Limb (tissue), 2 donors: Measurements from ENCODE around the gene DAPK3.
"Not testable (repeated sequence)": the region's sequence is repeated elsewhere in the genome, so short reads cannot be mapped to it uniquely, and the experiment has no call there.

ENCODE experiments used
- DNase-seq, 2 donors: peaks; one replicate each; pipeline ENCODE4 v3.0.0-alpha.2; 2016; ENCODE audit errors: extremely low spot score in 2 of 2

Gene DAPK3

DNA sequence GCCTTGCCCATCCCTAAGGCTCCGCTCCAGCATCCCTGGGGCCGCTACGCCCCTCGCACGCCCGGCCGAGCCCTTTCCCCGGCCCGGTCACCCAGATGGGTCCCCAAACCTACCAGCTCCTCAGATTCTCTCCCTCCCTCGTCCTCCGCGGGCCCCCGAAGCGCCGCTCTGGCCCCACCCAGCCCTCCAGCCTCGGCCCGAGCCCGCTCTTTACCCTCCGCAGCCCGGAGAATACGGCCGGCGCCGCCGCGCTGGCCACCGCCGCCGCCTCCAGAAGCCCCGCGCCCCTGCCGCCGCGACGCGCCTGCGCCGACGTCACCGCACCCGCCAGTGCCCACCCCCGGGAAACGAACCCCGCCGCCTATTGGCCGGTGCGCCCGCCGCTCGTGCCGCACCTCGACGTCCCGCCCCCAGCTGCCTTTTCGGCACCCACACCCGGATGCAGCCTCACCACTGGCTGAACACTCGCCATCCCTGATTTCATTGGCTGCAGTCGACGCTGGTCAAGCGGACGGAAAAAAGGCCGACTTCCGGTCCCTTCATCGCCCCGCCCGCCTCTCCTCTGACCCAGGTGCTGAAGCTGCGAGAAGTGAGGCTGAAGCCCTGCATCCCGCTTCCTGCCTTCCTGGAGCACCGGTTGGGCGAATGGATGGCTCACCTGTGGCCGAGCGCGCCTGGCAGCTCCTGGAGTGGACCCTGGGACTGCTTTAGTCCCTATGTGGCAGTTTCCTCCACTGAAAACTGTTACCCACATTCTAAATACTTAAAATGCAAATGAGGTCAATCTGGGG is at the start of gene DAPK3:
Gene DAPK3 (minus strand): TSS at position 292 of the 791 bp plus-strand sequence. CDS start 1,364 bp downstream, outside the sequence.
- peak; percentile 97 to 99 for DNase-seq

DNA sequence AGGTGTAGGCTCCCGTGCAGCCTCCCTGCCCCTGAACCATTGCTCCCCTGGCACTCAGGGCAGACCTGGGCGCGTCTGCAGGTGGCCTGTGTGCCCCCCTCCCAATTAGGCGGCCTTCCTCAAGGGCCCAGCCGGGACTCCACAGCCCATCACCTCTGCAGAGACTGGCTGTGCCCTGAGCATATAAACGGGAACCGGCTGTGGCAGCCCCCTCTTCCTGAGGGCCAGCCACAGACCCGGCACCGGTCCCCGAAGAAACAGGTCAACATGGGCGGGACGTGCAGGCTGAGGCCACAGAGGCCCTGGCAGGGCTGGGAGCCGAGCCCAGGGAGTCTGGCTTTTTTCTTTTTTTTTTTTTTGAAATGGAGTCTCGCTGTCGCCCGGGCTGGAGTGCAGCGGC is 48.7 kb upstream of the DAPK3 start:
- DNase-seq, result no peak

DNA sequence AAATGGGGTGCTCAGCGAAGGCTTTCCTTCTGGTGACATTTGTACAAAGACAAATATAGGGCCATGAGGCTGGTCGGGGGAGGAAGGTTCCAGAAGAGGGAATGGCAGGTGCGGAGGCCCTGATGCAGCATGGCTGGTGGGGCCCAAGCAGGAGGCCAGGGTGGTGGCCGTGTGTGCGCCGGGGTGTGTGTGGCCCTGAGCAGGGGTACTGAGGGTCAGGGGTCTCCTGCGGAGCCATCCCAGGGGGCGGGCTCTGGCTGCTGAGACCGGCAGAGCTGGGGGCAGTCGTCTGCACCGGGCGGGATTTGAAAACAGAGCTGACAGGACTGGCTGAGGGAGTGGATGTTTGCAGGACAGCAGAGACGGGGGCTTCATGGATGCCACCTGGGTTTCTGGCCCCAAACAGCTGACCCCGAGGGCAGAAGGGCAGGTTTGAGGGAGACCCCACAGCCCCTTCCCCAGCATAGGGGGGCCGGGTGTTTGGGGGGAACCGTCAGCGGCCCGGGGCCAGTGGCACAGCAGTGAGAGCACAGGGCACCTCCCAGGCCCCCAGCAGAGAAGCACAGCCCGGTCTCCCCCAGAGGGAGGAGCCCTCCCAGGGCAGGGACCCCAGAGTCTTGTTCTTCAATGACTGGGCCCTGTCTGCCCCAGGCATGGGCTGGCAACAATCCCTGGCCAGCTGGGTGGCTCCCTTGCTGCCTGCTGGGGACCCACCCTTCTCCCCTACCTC is 48.0 kb upstream of the DAPK3 start:
- no peak for DNase-seq

DNA sequence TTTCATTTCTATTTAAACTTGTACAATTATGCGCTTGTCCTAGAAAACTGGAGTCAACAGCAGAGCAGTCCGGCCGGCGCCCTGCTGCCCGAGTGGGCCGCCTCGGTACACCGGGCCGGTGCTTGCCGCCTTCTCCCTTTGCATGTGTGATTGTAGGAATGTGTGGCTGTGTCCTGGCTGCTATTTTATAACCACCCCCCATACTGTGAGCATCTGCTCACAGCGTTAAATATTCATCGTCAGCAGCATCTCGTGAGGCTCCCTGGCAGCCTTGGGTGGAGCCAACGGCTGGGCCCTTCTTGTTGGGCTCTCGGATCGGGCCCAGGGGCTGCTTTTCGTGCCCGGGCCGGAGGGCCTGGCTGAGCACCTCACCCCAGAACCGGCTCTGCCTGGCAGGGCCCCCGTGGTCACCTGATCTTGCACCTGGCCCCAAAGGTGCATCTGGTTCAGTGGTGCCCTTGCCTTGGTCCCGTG is 47.3 kb upstream of the DAPK3 start:
- DNase-seq, result no peak

DNA sequence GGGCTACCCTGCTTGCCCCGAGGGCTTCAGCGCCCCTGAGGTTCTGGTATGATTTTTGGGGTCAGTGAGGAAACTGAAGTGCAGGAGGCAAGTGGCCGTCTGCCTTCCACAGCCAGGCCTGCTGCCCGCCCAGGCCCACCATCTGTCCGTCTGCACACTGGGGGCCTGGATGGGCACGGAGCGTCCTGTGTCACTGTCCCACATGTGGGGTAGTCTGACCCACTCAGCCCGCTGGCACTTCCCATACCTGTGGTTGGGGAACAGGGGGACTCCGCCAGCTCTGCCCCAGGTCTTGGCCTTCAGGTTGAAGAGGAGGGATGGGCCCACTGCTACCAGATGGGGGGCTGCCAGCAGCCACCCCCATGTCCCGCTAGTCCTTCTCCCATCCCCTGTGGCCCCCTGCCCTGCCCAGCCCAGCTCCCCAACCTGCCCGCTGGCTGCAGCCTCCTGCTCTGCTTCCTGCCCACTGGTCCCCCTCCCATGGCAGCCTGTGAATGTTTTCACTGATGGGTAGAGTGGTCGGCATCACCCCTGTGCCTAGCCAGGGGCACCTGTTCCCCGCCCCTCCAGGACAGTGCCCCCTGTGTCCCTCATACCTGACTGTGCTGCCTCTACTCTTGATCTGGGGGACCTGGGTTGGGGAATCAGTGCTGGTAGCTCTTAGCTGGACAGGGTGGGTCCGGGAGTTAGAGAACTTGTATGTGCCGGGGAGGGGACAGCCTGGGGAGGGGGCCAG is 46.2 kb upstream of the DAPK3 start:
- DNase-seq, result no peak

DNA sequence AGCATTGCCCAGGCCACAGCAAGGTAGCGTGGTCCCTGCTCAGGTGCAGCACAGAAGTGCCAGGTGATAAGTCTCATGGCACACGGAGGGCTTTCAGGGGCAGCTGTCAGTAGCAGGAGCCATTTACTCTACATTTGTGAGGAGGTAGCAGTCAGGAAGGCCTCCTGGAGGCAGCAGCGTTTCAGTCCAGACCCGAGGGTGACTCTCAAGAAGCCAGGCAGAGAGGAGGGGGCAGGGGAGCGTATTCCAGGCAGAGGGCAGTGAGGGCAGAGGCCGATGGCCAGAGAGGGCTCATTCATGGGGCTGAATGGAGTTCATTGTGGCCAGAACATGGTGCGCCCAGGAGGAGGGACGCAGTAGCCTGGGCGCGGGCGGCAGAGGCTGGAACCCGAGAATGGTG is 45.6 kb upstream of the DAPK3 start:
- DNase-seq, result peak in 1 of 2 donors; percentile 26

DNA sequence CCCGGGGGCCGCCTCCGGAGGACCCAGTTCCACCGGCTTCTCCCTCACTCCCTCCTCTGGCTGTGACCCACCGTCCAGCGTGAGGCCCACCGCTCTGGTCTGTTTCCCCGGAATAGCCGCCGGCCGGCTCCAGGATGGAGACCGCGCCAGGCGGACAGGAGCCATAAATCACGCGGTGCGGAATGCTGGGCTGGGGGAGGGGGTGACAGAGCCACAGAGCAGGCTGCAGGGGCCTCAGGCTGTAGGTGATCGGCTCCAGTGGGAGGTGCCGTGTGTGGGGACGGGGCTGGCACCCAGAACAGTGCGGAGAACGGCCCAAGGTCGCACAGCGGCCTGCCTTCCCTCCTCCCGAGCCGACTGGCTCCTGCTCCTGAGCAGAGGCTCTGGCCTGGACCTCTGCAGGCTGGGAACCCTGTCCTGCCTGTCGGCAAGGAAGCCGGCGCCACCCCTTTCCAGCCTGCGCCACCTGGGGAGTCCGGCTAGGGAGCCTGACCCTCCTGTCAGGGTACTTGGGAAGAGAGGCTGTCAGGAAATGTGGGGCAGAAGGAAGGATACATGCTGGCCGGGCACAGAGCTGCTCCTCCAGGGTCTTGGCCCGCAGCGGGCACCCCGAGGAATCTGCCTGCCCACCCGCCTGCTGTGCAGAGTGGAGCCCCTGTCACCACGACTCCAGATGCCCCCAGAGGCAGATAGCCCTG is 45.0 kb upstream of the DAPK3 start:
- peak; percentile 29 to 75 for DNase-seq

DNA sequence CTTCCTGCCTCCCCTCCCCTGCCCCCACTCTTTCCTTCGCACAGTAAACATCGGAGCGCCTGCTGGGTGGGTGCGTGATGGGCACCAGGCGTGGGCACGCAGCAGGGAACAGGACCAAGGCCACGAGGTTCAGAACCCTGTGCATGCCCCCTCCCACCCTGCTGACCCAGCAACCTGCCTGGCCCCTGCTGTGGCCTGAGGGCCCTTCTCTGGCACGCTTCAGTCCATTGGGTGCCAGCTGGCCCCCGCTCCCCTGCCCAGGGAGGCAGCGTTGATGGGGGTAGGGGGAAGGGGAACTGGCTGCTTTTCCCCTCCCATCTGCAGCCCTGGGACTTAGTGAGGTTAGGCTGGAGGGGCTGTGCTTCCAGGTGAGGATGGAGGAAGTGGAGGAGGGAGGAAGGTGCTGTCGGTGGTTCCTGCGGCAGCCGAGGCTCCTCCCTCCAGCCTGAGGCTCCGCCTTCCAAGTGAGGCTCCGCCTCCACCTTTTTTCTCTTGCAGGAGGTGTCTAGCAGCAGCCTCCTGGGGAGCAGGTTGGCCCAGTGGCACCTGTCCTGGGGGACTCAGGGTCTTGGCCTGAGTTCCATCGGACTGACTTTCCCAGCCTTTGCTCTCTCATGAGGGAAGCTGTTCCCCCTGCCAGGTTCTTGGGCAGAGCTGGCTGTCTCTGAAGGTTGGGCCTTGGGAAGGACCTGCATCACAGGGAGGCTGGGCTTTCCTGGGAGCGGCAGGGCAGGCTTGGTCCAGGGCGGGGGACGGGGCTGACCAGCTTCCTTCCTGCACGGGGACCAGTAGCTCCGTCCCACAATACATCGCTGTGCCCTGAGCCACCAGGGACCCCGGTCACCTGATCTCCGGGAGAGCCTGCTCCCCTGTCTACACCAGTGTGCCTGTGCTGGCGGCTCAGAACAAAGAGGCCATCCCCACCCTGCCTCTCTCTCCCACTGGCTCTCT is 43.9 kb upstream of the DAPK3 start:
- peak in 1 of 2 donors; percentile 50 for DNase-seq

DNA sequence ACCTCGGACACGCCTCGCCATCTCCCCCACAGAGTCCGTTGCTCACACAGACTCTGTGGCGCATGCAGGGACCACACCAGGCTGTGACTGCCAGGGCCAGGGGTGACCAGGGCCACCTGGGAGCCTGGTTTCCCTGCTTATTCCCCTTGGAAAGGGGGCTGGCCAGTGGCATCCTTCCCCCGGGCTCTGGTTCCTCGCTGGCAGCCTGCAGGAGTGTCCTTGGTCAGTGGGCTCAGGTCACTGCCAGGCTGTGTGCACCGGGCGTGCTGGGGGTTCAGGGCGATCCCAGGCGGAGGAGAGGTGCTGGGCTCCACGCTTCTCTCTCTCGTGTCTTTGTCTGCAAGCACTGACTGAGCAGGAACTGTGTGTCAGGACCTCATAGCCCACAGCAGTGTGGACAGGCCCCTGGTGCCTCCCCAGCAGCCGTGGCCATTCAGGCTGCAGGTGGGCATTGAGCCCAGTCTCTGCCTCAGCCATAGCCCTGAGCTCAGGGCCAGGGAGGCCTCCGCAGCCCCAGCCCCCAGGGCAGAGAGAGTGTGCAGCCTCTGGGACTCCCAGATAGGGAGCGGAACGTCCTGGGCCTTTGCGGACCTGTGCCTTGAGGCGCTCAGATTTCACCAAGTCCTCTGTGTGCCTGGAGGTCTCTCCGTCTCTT is 43.1 kb upstream of the DAPK3 start:
- peak in 1 of 2 donors; percentile 23 for DNase-seq

DNA sequence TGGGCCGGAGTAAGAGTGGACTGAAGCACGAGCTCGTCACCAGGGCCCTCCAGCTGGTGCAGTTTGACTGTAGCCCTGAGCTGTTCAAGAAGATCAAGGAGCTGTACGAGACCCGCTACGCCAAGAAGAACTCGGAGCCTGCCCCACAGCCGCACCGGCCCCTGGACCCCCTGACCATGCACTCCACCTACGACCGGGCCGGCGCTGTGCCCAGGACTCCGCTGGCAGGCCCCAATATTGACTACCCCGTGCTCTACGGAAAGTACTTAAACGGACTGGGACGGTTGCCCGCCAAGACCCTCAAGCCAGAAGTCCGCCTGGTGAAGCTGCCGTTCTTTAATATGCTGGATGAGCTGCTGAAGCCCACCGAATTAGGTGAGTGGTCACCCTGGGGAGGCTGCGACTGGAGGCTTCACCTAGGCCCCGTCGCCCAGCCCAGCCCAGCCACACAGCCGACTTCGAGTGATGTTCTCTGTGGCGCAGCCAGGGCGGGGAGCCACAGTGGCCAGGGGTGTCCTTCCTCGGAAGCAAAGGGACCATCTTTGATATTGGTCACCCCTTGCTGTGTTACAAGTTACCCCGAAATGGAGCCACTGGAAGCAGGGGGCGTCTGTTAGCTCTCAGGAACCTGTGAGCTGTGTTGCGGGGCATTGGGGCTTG is 42.2 kb upstream of the DAPK3 start:
- DNase-seq, result no peak

DNA sequence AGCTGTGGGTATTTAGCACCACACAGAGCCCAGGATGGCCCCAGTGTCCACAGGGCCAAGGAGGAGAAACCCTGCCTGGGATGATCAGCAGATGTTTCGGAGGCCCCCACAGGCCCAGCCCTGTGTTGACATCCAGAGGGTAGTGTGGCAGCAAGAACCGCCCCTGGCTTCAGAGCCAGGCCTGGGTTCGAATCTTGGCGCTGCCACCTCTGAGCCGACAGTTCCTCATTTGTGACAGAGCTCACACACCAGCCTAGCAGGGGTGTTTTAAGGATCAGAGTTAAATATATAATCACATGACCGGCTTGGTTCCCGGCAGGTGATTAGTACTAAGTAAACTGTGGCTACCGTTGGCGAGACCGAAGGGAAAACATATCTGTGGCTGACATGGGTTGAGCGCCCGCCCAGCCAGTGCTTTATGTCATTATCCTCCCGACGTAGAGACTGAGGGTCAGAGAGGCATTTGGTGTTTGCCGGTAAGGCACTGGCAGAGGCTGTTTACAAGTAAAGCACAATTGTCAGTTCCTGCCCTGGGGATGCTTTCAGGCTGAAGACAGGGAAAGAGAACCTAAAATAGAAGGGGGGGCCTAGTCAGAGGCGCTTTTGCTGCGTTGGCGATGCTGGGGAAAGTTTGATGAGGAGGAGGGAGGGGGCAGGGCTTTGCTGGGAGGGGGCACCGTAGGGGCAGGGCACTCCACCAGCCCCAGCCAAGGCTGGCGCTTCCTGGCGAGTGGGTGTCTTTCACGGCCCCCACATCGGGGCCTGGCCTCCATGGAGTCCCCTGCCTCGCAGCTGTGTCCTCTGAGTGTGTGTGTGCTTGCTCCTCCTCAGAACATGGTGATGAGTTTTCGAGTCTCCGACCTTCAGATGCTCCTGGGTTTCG is 41.4 kb upstream of the DAPK3 start:
- DNase-seq, result no peak

DNA sequence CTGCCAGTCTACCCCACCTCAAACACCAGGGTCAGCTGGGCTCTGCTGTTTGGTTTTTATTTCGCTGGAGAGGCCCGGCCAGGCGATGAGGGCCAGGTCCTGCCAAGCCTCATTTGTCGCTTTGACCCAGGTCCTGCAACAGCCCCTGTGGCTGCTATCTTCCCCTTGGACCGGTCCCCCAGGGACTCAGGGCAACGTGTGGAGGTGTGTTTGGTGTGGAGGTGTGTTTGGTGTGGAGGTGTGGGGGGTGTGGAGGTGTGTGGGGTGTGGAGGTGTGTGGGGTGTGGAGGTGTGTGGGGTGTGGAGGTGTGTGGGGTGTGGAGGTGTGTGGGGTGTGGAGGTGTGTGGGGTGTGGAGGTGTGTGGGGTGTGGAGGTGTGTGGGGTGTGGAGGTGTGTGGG is 40.5 kb upstream of the DAPK3 start:
- not testable (repeated sequence) for DNase-seq

DNA sequence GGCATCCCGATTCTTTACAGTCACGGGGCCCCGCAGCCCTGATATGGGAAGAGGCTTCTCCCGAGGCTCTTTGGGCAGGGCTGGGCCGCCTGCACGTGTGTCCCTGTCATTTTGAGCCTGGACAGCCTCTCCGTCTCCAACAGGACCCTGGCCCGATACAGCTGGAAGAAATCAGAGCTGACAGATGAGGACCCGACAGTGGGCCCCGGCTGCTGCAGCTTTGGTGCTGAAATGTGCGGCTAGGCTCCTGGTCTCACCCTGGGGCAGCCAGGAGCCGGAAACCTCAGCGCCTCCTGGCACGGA is 39.9 kb upstream of the DAPK3 start:
- peak in 1 of 2 donors; percentile 30 for DNase-seq

DNA sequence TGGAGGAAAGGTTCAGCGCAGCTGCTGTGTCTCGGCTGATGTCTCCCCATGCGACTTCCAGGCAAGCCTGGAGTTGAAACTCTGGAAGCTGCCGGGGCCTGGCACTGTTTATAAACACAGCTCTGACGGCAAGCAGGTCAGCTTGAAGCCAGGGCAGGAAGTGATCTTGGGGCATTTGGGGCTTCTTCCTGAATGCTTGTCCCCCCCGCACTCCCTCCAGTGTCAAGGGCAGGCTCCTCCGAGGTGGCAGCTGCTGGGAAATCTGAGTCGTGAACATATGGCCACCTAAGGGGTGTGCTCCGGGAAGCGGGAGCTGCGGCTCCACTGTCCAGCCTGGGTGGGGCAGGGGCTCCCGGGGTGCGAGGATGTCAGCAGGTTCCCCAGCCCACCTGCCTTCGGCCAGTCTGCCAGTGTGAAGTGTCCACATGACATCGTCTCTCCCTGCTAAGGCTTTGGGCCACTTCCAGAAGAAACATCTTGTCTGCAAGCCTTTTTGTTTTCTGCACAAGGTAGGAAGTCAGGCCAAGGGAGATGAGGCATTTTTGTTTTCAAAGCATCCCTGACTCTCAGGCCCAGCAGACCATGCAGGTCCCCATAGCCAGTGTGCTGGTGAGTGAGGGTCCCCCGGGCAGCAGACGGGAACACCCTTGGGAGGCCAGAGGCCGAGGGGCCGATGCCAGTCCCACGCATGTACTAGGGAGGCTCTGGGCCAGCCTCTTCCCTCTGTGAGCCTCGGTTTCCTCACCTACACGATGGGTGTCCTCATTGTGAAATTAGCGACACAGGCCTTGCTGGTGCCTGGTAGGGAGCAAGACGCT is 39.3 kb upstream of the DAPK3 start:
- peak in 1 of 2 donors; percentile 47 for DNase-seq

DNA sequence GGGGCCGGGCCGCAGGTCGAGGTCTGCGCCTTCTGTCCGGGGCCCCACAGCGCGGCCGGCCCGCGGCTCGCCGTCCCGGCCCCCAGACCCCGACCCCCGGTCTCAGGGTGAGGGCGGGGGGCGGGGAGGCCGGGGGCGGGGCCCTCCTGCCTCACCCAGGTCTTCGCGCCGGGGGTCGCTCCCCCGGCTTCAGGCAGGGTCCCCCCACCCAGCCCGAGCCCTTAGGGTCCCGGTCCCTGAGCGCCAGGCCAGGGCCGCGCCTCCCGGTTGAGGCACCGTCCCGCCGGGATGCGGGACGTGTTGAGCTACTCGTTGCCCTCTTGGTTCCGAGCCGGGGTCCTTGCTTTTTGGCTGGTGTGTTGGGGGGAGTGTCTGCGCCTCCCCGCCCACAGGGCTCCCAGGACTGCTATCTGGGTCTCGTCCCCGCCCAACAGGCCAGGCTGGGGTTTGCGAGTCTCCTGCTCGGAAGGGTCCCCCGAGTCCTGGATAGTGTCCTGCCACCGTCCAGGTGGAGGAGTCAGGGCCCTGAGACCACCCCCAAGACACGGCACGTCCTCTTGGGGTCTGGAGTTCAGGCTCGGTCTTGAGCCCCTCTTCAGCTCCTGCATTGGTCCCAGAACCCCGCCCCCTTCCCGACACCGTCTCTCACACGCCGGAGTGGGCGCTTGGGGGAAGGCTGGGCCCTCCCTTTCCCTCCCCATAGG is 37.1 kb upstream of the DAPK3 start:
- peak in 1 of 2 donors; percentile 55 for DNase-seq

DNA sequence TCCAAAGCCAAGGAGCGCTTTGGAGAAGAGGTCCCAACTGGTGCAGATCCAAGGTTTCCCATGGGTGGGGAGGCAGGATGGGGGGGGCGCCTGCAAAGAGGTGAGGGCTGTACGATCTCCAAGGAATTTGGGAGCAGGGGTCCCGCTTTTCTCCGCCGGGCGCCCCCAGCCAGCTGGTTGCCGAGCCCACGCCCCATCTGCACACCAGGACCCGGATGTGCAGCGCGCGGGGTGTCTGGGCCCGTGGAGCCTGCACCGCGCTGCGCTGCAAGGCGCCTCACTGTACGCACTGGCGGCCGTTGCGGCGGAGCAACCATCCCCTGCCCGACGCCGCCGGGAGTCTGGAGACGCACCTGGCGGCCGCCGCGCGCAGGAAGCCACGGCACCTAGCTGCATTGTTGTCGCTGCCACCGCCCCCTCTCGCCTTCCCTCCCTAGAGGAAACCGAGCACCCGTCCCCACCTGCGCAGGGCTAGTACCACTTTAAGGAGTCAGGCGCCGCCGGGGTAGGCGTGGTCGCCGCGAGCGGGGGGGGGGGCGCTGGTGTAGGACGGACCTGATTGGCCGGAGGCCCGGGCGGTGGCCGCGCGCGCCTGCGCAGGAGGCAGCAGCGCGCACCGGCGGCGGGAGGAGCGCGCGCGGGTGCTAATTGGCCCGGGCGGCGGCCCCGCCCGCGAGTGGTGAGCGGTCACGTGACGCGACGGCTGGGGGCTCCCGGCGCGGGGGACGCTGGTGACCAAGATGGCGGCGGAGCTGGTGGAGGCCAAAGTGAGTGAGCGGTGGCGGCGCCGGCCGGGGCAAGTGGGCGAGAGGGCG is 36.3 kb upstream of the DAPK3 start, which contains the start of gene PIAS4:
Gene PIAS4 (plus strand): TSS at position 716 of the 815 bp plus-strand sequence. CDS start 25 bp downstream, at position 741.
- peak; percentile 96 to 99 for DNase-seq
